Tibial artery (tissue), 4 donors: ENCODE results near the gene MCRIP1.

Experiments used
- DNase-seq, 2 donors: peaks; one replicate each; pipeline ENCODE4 v3.0.0-alpha.2; 2019
- H3K27ac ChIP-seq, 2 donors: fragments of 200-600 bp; sonication (generic) in 1 of 2; 1 replicate in 1 of 2; 2 replicates in 1 of 2; pipeline ENCODE4 v1.5.1; 2018 to 2019; ENCODE audit warnings: mild to moderate bottlenecking in 1 of 2
- H3K27me3 ChIP-seq, 2 donors: fragments of 200-600 bp; sonication (generic) in 1 of 2; one replicate each; pipeline versions ENCODE4 v1.5.1 to v1.6.0; 2016 to 2019
- H3K36me3 ChIP-seq, 3 donors: fragments of 200-600 bp; sonication (generic) in 2 of 3; one replicate each; pipeline ENCODE4 v1.5.1; 2016 to 2019; ENCODE audit warnings: mild to moderate bottlenecking in 2 of 3
- H3K4me1 ChIP-seq, 4 donors: fragments of 200-600 bp; sonication (generic) in 2 of 4; 1 replicate in 3 of 4; 2 replicates in 1 of 4; pipeline ENCODE4 v1.5.1; 2016 to 2019
- H3K4me3 ChIP-seq, 2 donors: fragments of 200-600 bp; sonication (generic) in 1 of 2; 1 replicate in 1 of 2; 2 replicates in 1 of 2; pipeline ENCODE4 v1.5.1; 2018 to 2019; ENCODE audit warnings: mild to moderate bottlenecking in 2 of 2
- H3K9me3 ChIP-seq, 3 donors: fragments of 200-600 bp; sonication (generic) in 1 of 3; one replicate each; pipeline ENCODE4 v1.5.1; 2016 to 2019
- CTCF ChIP-seq, 2 experiments: fragments of 200-600 bp in 1 of 2; fragments of 450-650 bp in 1 of 2; IDR thresholded peaks; one replicate each; pipeline ENCODE4 v1.5.1; 2017 to 2019; ENCODE audit warnings: antibody characterized with exemption in 2 of 2, mild to moderate bottlenecking in 1 of 2, moderate library complexity in 1 of 2
- intact Hi-C: fragments of 100-400 bp; cut with DNase I; formaldehyde crosslinking; loops from one replicate; pipeline ENCODE4 v1.15.0; 2023; ENCODE audit warnings: low total_unique reads

MCRIP1 gene

GRCh38 chr17:81849457-81849856 lies 16.4 kb upstream of the MCRIP1 start:
- Histone ChIP-seq H3K27ac (no peak overlapping the region), H3K27me3 (no peaks in the 10 kb centered on the region), H3K9me3 (no peaks in the 10 kb centered on the region), H3K4me1 (no peaks in the 10 kb centered on the region), H3K36me3 (peaks cover 68 to 98% (median 91%) of the 10 kb centered on the region in 3 donors), H3K4me3 (no peak overlapping the region)
- intact Hi-C loops: no loop called here
- TF ChIP-seq CTCF (IDR thresholded peaks at IDR 0.05): no peak
- no peak for DNase-seq

DNA sequence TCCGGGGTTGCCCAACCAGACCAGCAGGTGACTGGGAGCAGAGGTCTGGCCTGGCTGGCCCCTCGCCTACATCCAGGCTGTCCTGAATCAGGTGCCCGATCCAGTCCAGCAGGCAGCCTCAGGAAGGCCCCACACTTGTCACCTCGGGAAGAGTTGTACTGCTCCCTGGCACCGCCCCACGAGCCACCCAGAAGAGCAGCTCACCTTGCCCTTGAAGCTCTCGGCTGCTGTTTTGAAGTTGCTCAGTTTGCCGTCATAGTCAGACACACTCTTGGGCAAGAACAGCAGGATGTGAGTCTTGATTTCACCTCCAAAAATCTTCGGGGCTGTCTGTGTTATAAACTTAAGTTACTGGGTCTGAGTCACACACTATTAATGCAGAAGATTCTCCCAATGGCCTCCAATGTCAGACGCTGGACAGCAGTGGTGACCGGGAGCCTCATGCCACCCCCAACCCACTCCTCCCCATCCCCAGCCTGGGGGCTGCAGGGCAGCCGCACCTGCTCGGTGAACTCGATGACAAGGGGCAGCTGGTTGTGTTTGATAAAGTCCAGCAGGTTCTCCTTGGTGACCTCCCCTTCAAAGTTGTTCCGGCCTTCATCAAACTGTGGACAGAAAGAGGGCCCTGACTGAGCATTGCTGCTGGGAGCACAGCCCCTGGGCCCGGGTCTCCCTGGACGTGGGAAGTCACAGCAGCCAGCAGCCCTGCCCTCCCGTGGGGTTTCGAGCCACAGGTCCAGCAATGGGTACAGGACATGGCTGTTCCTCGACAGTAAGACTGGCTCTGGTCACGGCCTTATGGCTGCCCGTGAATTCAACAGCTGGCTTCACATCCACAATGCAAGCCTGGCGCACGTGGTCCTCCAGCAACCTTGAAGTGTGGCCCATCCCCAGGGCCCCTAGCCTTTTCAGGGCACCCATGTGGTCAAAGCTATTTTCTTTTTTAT lies 13.9 kb upstream of the MCRIP1 start:
- DNase-seq: no peak
- no peaks in the 10 kb centered on the region for H3K27me3 ChIP-seq
- TF ChIP-seq CTCF (IDR thresholded peaks at IDR 0.05): no peak
- intact Hi-C loops: no loop called here
- H3K36me3 ChIP-seq: peaks cover 65 to 94% (median 86%) of the 10 kb centered on the region in 3 donors
- H3K4me3 ChIP-seq: no peak overlapping the region
- H3K4me1 ChIP-seq: peaks cover 0 to under 1% (median 0%) of the 10 kb centered on the region in 4 donors
- H3K9me3 ChIP-seq: no peaks in the 10 kb centered on the region
- H3K27ac ChIP-seq: no peak overlapping the region

- H3K9me3 ChIP-seq: no peaks in the 10 kb centered on the region
- H3K36me3 ChIP-seq: peaks cover 59 to 85% (median 77%) of the 10 kb centered on the region in 3 donors
- peaks cover 0 to 9% (median 0%) of the 10 kb centered on the region in 4 donors for H3K4me1 ChIP-seq
- intact Hi-C loops: no loop called here
- no peaks in the 10 kb centered on the region for H3K27me3 ChIP-seq
- no peak for TF ChIP-seq CTCF (IDR thresholded peaks at IDR 0.05)
- no peak for DNase-seq
- no peak overlapping the region for H3K27ac ChIP-seq
- H3K4me3 ChIP-seq: no peak overlapping the region
Measured at GRCh38 chr17:81845881-81846742, 13.0 kb upstream of the MCRIP1 start.

GRCh38 chr17:81845361-81845760 lies 12.3 kb upstream of the MCRIP1 start:
- Histone ChIP-seq H3K4me1 (peaks cover 0 to 15% (median 0%) of the 10 kb centered on the region in 4 donors), H3K9me3 (no peaks in the 10 kb centered on the region), H3K27ac (no peak overlapping the region), H3K36me3 (peaks cover 56 to 77% (median 69%) of the 10 kb centered on the region in 3 donors), H3K4me3 (no peak overlapping the region), H3K27me3 (no peaks in the 10 kb centered on the region)
- intact Hi-C loops: no loop called here
- DNase-seq: no peak
- TF ChIP-seq CTCF (IDR thresholded peaks at IDR 0.05): no peak

DNA sequence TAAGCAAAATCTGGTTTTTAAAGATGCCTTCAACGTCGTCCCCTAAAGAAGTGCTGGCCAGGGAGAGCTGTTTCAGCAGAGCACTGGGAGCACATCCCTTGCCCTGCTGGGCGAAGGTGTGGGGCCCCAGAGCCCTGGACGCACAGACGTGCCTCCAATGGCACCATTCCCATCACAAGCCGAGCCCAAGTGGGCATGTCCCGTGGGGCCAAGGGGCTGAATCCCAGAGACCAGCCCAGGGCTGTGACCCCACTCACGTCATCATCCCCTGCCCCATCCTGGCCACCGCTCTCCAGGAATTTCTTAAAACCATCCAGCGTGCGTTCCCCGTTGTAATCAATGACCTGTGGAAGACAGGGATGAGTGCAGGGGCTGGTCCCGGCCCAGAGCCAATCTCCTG lies 11.8 kb upstream of the MCRIP1 start:
- Histone ChIP-seq H3K9me3 (no peaks in the 10 kb centered on the region), H3K4me1 (peaks cover 0 to 15% (median 0%) of the 10 kb centered on the region in 4 donors), H3K4me3 (no peak overlapping the region), H3K27me3 (no peaks in the 10 kb centered on the region), H3K27ac (no peak overlapping the region), H3K36me3 (peaks cover 51 to 73% (median 64%) of the 10 kb centered on the region in 3 donors)
- TF ChIP-seq CTCF (IDR thresholded peaks at IDR 0.05): no peak
- intact Hi-C loops: no loop called here
- no peak for DNase-seq
